Small intestine (tissue), 7 donors: Measurements from ENCODE around the gene TCF4. TPM values are rescaled to one million over a fixed set of nuclear protein-coding genes. Genes with fewer than 3 reads are reported as not detected.
A peak's percentile ranks its signal among the peaks of the same experiment; 100 is the strongest.

ENCODE experiments used
- DNase-seq, 2 donors: peaks; one replicate each; pipeline versions ENCODE4 v3.0.0 to v3.0.0-alpha.2; 2013
- FAIRE-seq: peaks from 2 replicates; lab custom pipeline; 2012; peaks lifted over from hg19 to GRCh38; lab: Jason Lieb, UNC
- H3K27ac ChIP-seq, 3 donors: one replicate each; pipeline ENCODE4 v1.5.1; 2013; ENCODE audit warnings: low read length in 2 of 3, mild to moderate bottlenecking in 2 of 3, control low read depth in 1 of 3, inconsistent platforms in 1 of 3, low read depth in 1 of 3, moderate library complexity in 1 of 3
- H3K27me3 ChIP-seq, 3 donors: one replicate each; pipeline ENCODE4 v1.6.1; 2013; ENCODE audit warnings: low read length in 3 of 3, inconsistent platforms in 1 of 3; ENCODE audit not compliant: control insufficient read depth in 3 of 3, insufficient read depth in 3 of 3
- H3K36me3 ChIP-seq, 3 donors: one replicate each; pipeline ENCODE4 v1.6.1; 2013; ENCODE audit warnings: low read length in 3 of 3, inconsistent platforms in 1 of 3, low read depth in 1 of 3, mild to moderate bottlenecking in 1 of 3, moderate library complexity in 1 of 3; ENCODE audit not compliant: control insufficient read depth in 3 of 3, insufficient read depth in 2 of 3
- H3K4me1 ChIP-seq, 3 donors: one replicate each; pipeline ENCODE4 v1.6.1; 2013; ENCODE audit warnings: low read length in 2 of 3, inconsistent platforms in 1 of 3, low read depth in 1 of 3, mild to moderate bottlenecking in 1 of 3, moderate library complexity in 1 of 3; ENCODE audit not compliant: control insufficient read depth in 3 of 3, insufficient read depth in 2 of 3
- H3K4me3 ChIP-seq, 3 donors: one replicate each; pipeline ENCODE4 v1.5.1; 2013; ENCODE audit warnings: low read length in 3 of 3, control low read depth in 1 of 3, inconsistent platforms in 1 of 3, low read depth in 1 of 3, mild to moderate bottlenecking in 1 of 3, moderate library complexity in 1 of 3
- H3K9me3 ChIP-seq, 2 donors: one replicate each; pipeline ENCODE4 v1.6.1; 2013; ENCODE audit warnings: low read depth in 1 of 2, low read length in 1 of 2; ENCODE audit not compliant: control insufficient read depth in 2 of 2, insufficient read depth in 1 of 2
- WGBS, 3 donors: extraction: QIAGEN DNeasy Blood & Tissue Kit; methylation state at CpG; one replicate each; pipeline ENCODE4 v1.1.7; 2013; 5-methylcytosine and 5-hydroxymethylcytosine counted together
- polyA plus RNA-seq, 4 donors: library from polyadenylated mRNA; stranded (reverse) in 3 of 4; unstranded in 1 of 4; fragments of 200-250 nt in 3 of 4; fragments of 120-200 nt in 1 of 4; gene quantifications; one replicate each; pipeline versions ENCODE4 v1.2.1 to v1.2.3, GENCODE V29; 2013
- donor health status: healthy with polysubstance abuse.
- donor health status: control.
- donor health status: control.
- donor health status: Bipolar disorder and iron deficiency.
- donor health status: healthy.

The TCF4 gene
- polyA plus RNA-seq, 4 donors, result 0.67 to 23.7 (median 11.5) TPM

GRCh38 chr18:55265130-55265675 lies 322.8 kb downstream of the TCF4 start:
- Histone ChIP-seq H3K9me3 (no peaks in the 10 kb centered on the region), H3K27me3 (no peaks in the 10 kb centered on the region), H3K4me3 (no peak overlapping the region), H3K27ac (peak overlapping the region in 1 of 3 donors; percentile 36), H3K36me3 (peaks cover 0 to 5% (median 0%) of the 10 kb centered on the region in 3 donors), H3K4me1 (peaks cover 0 to 2% (median 0%) of the 10 kb centered on the region in 3 donors)
- DNase-seq (no peak), FAIRE-seq (no peak)
- 65 to 85% (median 85%) methylated on average over 5 of the region's 5 CpGs for WGBS, 3 donors

- Histone ChIP-seq H3K27me3 (no peaks in the 10 kb centered on the region), H3K4me1 (peaks cover 0 to 2% (median 0%) of the 10 kb centered on the region in 3 donors), H3K4me3 (no peak overlapping the region), H3K36me3 (peaks cover 0 to 5% (median 0%) of the 10 kb centered on the region in 3 donors), H3K27ac (no peak overlapping the region), H3K9me3 (no peaks in the 10 kb centered on the region)
- FAIRE-seq (no peak), DNase-seq (no peak)
- WGBS, 3 donors, result 42 to 60% (median 52%) methylated on average over 3 of the region's 3 CpGs
Observed at GRCh38 chr18:55264108-55264507, 323.9 kb downstream of the TCF4 start.

DNA sequence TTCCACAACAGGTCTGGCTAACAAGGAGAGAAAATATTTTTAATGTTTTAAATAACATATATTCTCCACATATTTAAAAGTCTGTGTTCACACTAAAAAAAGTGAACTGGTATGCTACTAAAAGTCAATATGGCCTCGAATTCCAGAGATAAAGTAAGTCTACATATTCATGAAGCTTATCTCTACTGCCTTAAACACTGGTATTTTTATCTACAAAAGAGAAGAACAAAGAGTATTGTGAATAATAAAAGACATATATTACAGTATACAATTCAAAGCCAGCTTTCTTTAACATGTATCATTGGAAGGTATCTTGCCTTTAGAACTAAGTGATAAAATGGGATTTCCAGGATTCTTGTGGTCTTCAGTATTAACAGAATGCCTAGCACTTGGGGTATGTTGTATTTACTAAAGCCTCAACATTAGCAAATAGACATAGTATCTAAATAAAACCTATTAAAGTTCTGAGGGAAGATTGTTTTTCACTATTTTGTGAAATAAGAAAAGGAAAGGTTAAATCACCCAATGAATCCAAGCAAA lies 325.9 kb downstream of the TCF4 start:
- Histone ChIP-seq H3K27ac (no peak overlapping the region), H3K9me3 (no peaks in the 10 kb centered on the region), H3K4me3 (no peak overlapping the region), H3K4me1 (peaks cover 0 to 2% (median 0%) of the 10 kb centered on the region in 3 donors), H3K27me3 (no peaks in the 10 kb centered on the region), H3K36me3 (peaks cover 0 to 5% (median 0%) of the 10 kb centered on the region in 3 donors)
- no peak for DNase-seq
- WGBS, 3 donors, result 14 to 65% (median 23%) methylated on average over 1 of the region's 1 CpG
- FAIRE-seq, result no peak

GRCh38 chr18:55261253-55261652 lies 326.7 kb downstream of the TCF4 start:
- no peak for FAIRE-seq
- no peaks in the 10 kb centered on the region for H3K4me1 ChIP-seq
- WGBS, 3 donors, result 69 to 80% (median 75%) methylated on average over 4 of the region's 4 CpGs

DNA sequence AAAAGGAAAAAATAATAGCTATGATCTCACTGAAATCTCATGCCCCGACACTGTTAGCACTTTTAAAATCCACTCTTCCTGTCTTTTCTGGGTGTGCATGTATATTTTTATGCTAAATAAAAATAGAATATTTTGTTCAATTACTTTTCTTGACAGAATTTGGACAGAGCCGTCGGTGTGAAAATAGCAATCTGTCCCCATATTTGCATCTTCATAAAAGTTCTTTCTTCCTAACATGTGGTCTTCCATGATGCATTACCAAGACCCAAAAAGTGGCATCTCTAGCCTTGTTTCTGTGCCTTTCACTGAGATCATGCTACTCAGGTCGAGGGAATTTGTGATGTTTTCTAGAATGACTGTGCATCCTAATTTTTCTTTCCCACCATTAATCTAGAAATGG lies 329.9 kb downstream of the TCF4 start:
- DNase-seq, result no peak
- H3K9me3 ChIP-seq, result no peaks in the 10 kb centered on the region
- no peak overlapping the region for H3K27ac ChIP-seq
- H3K27me3 ChIP-seq, result no peaks in the 10 kb centered on the region
- peaks cover 0 to 2% (median 0%) of the 10 kb centered on the region in 3 donors for H3K36me3 ChIP-seq
- no peak for FAIRE-seq
- no peak overlapping the region for H3K4me3 ChIP-seq
- H3K4me1 ChIP-seq, result no peaks in the 10 kb centered on the region
- WGBS, 3 donors, result 78 to 91% (median 85%) methylated on average over 4 of the region's 4 CpGs

More at GRCh38 chr18:55261253-55261652, 326.7 kb downstream of the TCF4 start:
- Histone ChIP-seq H3K27me3 (no peaks in the 10 kb centered on the region), H3K4me3 (no peak overlapping the region), H3K9me3 (no peaks in the 10 kb centered on the region), H3K36me3 (peaks cover 0 to 5% (median 0%) of the 10 kb centered on the region in 3 donors), H3K27ac (no peak overlapping the region)
- no peak for DNase-seq

- DNase-seq (no peak), FAIRE-seq (no peak)
- Histone ChIP-seq H3K4me3 (no peak overlapping the region), H3K27ac (no peak overlapping the region), H3K4me1 (peaks cover 0 to 3% (median 0%) of the 10 kb centered on the region in 3 donors), H3K27me3 (no peaks in the 10 kb centered on the region), H3K36me3 (peaks cover 0 to 2% (median 0%) of the 10 kb centered on the region in 3 donors), H3K9me3 (no peaks in the 10 kb centered on the region)
- 88 to 97% (median 95%) methylated on average over 1 of the region's 1 CpG for WGBS, 3 donors
Observed at GRCh38 chr18:55256929-55257289, 331.1 kb downstream of the TCF4 start.

DNA sequence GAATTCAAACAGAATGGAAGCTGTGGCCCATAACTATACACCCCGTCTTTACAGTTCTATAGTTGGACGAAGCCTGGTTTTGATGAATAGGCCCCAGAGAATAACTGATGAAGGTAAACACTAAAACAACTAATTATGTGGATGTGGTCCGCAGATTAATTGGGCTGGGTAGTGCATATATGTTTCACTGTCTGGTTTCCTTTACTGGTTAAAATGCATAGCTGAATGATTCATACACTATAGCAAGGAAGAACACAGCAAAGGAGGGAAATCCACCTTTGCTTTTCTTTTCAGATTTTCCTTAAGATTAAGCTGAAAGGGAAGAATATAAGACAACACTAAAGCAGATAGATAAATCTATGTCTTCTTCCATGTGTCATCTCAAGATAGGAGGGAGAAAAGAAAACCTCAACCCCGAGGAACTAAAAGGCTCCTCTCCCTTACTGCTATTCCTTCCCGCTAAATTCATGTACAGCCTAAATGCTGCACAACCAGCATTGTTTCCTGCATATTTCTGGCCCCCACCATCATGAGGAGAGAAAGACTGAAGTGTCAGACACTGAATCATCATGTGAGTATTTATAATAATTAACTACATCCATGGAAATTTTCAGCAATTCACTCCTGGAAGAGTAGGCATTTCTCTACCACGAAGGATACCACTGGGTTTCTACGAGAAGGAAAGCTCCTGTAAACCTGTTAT lies 331.6 kb downstream of the TCF4 start:
- Histone ChIP-seq H3K27me3 (no peaks in the 10 kb centered on the region), H3K4me3 (no peak overlapping the region), H3K36me3 (no peaks in the 10 kb centered on the region), H3K9me3 (no peaks in the 10 kb centered on the region), H3K4me1 (peaks cover 0 to 6% (median 0%) of the 10 kb centered on the region in 3 donors), H3K27ac (no peak overlapping the region)
- FAIRE-seq, result no peak
- no peak for DNase-seq
- 82 to 88% (median 87%) methylated on average over 7 of the region's 7 CpGs for WGBS, 3 donors

DNA sequence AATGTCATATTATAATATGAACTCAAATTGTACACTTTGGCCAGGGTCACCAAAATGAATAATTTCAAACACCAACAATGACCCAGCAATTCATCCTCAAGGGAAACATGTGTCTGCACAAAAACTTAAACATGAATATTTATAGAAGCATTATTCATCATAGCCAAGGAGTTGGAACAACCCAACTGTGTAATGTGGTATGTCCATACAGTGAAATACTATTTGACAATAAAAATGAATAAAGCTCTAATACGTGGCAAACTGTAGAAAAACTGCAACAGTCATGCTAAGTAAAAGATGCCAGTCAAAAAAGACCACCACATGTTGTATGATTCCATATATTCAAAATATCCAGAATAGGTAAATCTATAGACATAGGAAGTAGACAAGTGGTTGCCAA lies 334.2 kb downstream of the TCF4 start:
- FAIRE-seq, result no peak
- H3K4me3 ChIP-seq, result no peak overlapping the region

More for the DNA sequence above, 334.2 kb downstream of the TCF4 start:
- no peaks in the 10 kb centered on the region for H3K27me3 ChIP-seq
- no peak for DNase-seq
- H3K36me3 ChIP-seq, result no peaks in the 10 kb centered on the region
- no peaks in the 10 kb centered on the region for H3K9me3 ChIP-seq
- peaks cover 0 to 8% (median 0%) of the 10 kb centered on the region in 3 donors for H3K4me1 ChIP-seq
- H3K27ac ChIP-seq, result no peak overlapping the region
- 66 to 95% (median 88%) methylated on average over 1 of the region's 1 CpG for WGBS, 3 donors
